Natural killer cell treated with Interleukin-12 subunit alpha and Interleukin-12 subunit beta and Interleukin-15 and Interleukin-18, amount 100 ng/mL, for 72 hours (primary cell): Measurements from ENCODE around the gene C1QL4. TPM values are rescaled to one million over a fixed set of nuclear protein-coding genes. Genes with fewer than 3 reads are reported as not detected.

Experiments
- ATAC-seq, 2 donors: fragments of 150-1000 bp; cut with Tn5 transposase in 1 of 2; sonication (Bioruptor Pico), chemical (Tn5 transposase) in 1 of 2; 2 replicates each; pipeline ENCODE4 v1.10.0; 2021
- DNase-seq: peaks from one replicate; pipeline ENCODE4 v3.0.0; 2022; ENCODE audit warnings: low spot score
- H3K27ac Mint-ChIP-seq, 2 donors: 1 replicate in 1 of 2; 2 replicates in 1 of 2; pipeline ENCODE4 v1.8.0; 2022; ENCODE audit warnings: mixed read lengths in 2 of 2, mild to moderate bottlenecking in 1 of 2, moderate library complexity in 1 of 2
- H3K27me3 Mint-ChIP-seq, 2 donors: 1 replicate in 1 of 2; 2 replicates in 1 of 2; pipeline ENCODE4 v1.8.0; 2022; ENCODE audit warnings: mixed read lengths in 2 of 2
- H3K36me3 Mint-ChIP-seq: one replicate; pipeline ENCODE4 v1.8.0; 2022; ENCODE audit warnings: mixed read lengths
- H3K4me1 Mint-ChIP-seq, 2 donors: 1 replicate in 1 of 2; 2 replicates in 1 of 2; pipeline ENCODE4 v1.8.0; 2022; ENCODE audit warnings: low read depth in 2 of 2, mixed read lengths in 2 of 2, mild to moderate bottlenecking in 1 of 2
- H3K4me3 Mint-ChIP-seq: one replicate; pipeline ENCODE4 v1.8.0; 2022; ENCODE audit warnings: mixed read lengths
- H3K9me3 Mint-ChIP-seq: 2 replicates; pipeline ENCODE4 v1.8.0; 2022; ENCODE audit warnings: mixed read lengths
- total RNA-seq, 2 donors: library from RNA; stranded (reverse); gene quantifications; one replicate each; pipeline ENCODE4 v1.2.3, GENCODE V29; 2022

The C1QL4 gene
- total RNA-seq, 2 donors from 2014 or later, result not detected

DNA sequence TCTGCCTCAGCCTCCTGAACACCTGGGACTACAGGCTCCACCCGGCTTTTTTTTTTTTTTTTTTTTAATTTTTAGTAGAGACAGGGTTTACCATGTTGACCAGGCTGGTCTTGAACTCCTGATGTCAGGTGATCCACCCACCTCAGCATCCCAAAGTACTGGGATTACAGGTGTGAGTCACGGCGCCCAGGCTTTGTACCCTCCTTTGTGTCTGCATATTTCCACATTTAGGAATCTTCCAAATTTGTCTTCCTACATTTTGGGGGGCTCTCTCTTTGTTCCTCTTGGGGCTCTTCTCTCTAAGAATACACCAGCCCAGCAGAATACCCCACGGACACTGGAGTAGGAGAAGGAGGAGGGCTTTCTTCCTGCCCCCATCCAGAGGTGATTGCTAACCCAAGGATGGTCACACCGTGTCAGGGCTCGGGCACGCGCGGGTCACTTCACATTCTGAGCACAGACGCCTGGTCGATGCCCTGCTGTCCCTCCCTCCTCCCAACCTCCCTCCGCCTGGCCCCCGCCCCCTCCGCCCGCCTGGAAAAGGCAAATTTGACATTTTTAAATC is 7.6 kb upstream of the C1QL4 start:
- DNase-seq, result no peak
- Mint-ChIP-seq H3K4me3 (no peak overlapping the region), H3K9me3 (no peaks in the 10 kb centered on the region), H3K27ac (no peak overlapping the region), H3K36me3 (no peaks in the 10 kb centered on the region), H3K4me1 (peaks cover 25 to 29% of the 10 kb centered on the region in 2 donors), H3K27me3 (peaks cover 25 to 57% of the 10 kb centered on the region in 2 donors)
- ATAC-seq, result no peak

DNA sequence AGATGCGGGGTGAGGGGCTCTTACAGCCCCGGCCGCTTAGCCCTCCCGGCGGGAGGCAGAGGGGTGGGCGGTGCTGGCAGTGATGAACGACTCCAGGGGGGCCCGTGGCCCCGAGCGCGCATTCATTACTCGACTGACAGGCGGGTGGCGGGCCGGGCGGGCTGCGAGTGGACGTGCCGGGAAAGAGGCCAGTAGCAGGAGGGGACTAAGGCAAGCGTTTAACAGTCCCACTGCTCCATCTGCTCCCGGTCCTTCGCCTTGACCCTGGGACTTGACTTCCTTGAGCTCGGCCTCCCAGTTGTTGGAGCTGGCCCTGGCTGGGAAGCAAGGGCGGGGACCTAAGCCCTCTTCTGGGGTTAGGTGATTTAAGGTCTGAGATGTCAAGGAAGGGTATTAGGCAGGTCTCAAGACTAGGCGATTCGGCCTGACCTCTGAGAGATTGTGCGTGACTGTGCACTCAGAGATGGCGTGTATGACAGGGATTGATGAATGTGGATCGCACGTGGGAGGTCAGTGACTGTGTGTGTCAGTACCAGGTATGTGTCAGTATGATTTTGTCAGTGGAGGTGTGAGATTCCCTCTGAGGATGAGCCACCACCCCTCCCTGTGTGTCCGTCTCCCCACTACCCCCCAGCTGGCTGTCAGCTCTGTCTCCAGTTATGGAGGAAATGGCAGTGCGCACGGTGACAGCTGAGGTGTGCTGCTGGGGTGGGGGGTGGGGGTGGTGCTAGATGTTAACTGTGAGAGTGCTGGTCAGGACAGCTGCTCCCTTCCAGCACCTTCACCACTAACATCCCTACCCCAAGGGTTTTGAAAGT is 6.1 kb upstream of the C1QL4 start:
- Mint-ChIP-seq H3K4me1 (peaks cover 25 to 29% of the 10 kb centered on the region in 2 donors), H3K36me3 (no peaks in the 10 kb centered on the region), H3K9me3 (no peaks in the 10 kb centered on the region), H3K27ac (no peak overlapping the region), H3K27me3 (peaks cover 29 to 56% of the 10 kb centered on the region in 2 donors), H3K4me3 (peak overlapping the region; percentile 26)
- DNase-seq (no peak), ATAC-seq (peak in 1 of 2 donors; percentile 46)

DNA sequence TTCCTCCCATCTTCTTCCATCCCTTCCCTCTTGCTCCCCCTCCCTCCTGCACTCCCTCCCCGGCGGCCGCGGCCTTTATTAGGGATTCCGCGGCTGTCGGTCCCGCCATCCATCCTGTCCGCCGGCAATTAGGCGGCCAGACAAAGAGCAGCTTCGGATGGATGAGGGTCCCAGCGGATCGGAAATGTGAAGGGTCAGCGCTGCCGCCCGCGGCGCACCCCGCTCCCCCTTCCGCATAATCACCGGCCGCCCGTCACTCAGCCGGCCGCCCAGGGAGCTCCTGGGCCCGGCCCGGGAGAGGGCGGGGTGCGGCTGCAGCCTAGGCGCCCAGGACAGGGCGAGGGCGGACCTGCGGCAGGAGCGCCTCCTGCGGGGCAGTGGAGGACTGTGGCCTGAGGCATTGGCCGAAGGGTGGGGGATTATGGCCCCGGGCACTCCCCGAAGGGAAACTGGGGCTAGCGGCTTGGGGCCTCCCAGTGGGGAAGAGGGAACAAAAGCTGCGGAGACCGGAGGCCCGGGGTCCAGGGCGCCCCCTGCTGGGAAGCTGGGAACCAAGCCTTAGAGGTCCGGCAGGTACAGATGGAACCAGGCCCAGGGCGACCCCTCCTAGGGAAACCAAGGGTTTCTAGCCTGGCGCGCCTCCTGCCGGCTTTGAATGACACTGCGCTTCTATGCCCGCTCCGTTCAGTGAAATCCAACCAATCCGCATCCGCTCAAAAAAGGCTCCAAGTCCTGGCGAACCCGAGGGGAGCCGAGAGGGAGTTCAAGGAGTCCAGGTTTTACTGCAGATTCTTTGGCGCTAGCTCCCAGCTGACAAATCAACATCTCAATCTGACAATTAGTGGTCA is 5.3 kb upstream of the C1QL4 start:
- Mint-ChIP-seq H3K4me1 (peaks cover 30 to 34% of the 10 kb centered on the region in 2 donors), H3K4me3 (peak overlapping the region; percentile 26), H3K9me3 (no peaks in the 10 kb centered on the region), H3K27me3 (peaks cover 36 to 64% of the 10 kb centered on the region in 2 donors), H3K36me3 (no peaks in the 10 kb centered on the region), H3K27ac (no peak overlapping the region)
- ATAC-seq (peak; percentile 84 to 89), DNase-seq (peak; percentile 81)

DNA sequence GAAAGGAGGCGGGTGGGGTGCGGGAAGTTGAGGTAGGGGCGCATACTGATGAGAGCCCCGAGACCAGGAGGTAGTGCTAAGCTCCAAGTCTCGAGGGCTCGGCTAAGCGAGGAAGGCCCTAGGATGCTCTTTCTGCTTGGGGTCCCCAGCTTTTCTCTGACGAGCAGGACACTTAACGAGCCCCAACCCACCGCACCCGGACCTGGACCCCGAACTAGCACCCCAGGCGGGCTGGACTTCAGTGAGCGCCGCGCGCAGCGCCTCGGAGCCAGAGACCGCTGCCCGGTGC is 4.7 kb upstream of the C1QL4 start:
- H3K27ac Mint-ChIP-seq, result no peak overlapping the region
- H3K9me3 Mint-ChIP-seq, result no peaks in the 10 kb centered on the region
- no peak overlapping the region for H3K4me3 Mint-ChIP-seq
- peaks cover 29 to 34% of the 10 kb centered on the region in 2 donors for H3K4me1 Mint-ChIP-seq
- DNase-seq (no peak), ATAC-seq (no peak)
- no peaks in the 10 kb centered on the region for H3K36me3 Mint-ChIP-seq
- peaks cover 39 to 64% of the 10 kb centered on the region in 2 donors for H3K27me3 Mint-ChIP-seq

DNA sequence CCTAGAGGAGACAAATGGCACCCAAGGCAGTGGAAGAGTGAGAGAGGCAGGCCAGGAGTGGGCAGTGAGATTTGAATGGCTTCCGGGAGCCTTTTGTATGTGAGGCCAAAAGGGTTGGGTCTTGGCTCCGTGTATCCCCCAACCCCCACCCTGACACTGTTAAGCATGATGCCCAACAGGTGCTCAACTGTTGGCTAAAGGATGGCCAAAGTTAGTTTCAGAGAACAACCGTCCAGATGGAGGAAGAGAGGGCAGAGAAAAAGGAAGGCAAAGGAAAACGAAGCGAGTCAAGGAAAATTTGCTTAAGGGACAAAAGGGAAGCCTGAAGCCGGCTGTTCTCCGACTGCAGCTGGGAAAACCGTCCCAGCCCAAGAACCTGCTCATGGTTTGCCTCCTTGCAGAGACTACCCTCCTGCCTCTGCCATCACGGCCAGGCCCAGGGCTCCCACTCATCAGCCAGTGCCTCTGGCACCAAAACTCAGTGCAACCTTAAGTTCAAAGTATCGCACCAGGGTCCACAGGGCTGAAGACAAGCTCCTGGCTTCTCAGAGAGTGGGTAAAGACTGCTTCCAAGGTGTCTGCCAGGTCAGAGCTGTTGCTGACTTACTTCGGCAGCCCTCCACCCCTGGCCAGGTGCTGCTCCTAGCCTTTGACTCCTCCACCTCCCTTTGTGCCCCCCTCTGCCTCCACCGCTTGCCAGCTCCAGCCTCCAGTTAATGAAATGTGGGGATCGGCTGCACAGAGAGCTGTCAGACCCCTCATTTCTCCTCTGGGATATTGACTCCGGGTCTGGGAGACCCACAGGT is 4.2 kb upstream of the C1QL4 start:
- DNase-seq (no peak), ATAC-seq (no peak)
- H3K36me3 Mint-ChIP-seq, result no peaks in the 10 kb centered on the region
- no peaks in the 10 kb centered on the region for H3K9me3 Mint-ChIP-seq
- H3K27ac Mint-ChIP-seq, result no peak overlapping the region
- H3K4me3 Mint-ChIP-seq, result no peak overlapping the region
- H3K27me3 Mint-ChIP-seq, result peaks cover 34 to 59% of the 10 kb centered on the region in 2 donors
- H3K4me1 Mint-ChIP-seq, result peaks cover 26 to 29% of the 10 kb centered on the region in 2 donors

DNA sequence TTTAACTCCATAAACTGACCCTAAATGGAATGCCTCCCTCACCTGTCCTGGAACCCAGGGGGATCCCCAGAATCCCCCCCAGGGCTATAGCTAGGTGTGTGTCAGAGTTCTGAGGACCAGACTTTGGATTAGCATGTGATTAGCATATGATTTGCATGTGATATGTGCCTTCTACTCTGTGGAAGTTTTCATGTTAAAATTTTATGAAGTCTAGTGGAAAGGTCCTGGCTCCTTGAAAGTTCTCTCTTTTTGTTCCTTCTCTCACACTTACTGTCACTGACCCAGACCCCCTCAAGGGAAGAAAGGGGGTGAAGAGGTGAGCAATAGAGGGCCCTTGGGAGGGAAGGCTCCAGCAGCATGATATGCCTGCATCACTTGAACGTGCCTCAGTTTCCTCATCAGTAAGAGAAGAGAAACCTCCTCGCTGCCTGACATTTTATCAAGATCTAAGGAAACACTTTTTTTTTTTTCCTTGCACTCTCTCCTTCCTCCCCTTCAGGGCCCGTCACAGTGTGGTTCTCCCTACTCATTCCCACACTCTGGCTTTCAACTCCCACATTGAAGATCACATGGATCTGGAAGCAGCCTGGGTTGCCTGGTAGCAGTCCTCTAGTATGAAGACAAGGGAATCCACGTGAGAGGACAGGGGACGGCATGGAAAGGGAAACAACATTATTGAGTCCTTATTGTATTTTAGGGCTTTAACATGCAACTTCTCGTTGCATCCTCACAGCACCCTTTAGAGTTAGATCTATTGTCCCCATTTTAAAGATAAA is 3.3 kb upstream of the C1QL4 start:
- Mint-ChIP-seq H3K36me3 (no peaks in the 10 kb centered on the region), H3K27me3 (peaks cover 40 to 59% of the 10 kb centered on the region in 2 donors), H3K27ac (no peak overlapping the region), H3K4me3 (no peak overlapping the region), H3K9me3 (no peaks in the 10 kb centered on the region), H3K4me1 (peaks cover 21 to 26% of the 10 kb centered on the region in 2 donors)
- ATAC-seq (no peak), DNase-seq (no peak)

DNA sequence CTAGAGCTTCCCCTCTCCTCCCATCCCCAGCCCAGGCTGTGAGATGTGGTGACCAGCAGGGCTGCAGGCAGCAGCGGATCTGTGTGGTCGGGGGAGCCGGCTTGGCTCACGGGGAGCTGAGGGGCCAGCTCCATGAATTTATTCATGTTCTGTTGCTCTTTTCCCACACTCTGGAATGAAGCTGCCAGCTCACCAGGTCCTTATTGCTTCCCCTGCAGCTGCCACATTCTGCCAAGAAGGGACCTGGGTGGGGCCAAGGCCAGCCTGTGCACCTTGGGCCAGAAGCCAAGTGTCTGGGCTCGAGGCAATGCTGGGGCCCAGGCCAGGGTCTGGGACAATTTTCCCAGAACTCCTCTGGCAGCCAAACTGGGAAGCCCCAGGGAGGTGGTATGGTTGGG is 2.5 kb upstream of the C1QL4 start:
- Mint-ChIP-seq H3K4me3 (no peak overlapping the region), H3K9me3 (no peaks in the 10 kb centered on the region), H3K27ac (no peak overlapping the region), H3K36me3 (no peaks in the 10 kb centered on the region), H3K27me3 (peaks cover 47 to 62% of the 10 kb centered on the region in 2 donors), H3K4me1 (peaks cover 24 to 26% of the 10 kb centered on the region in 2 donors)
- no peak for DNase-seq
- no peak for ATAC-seq

DNA sequence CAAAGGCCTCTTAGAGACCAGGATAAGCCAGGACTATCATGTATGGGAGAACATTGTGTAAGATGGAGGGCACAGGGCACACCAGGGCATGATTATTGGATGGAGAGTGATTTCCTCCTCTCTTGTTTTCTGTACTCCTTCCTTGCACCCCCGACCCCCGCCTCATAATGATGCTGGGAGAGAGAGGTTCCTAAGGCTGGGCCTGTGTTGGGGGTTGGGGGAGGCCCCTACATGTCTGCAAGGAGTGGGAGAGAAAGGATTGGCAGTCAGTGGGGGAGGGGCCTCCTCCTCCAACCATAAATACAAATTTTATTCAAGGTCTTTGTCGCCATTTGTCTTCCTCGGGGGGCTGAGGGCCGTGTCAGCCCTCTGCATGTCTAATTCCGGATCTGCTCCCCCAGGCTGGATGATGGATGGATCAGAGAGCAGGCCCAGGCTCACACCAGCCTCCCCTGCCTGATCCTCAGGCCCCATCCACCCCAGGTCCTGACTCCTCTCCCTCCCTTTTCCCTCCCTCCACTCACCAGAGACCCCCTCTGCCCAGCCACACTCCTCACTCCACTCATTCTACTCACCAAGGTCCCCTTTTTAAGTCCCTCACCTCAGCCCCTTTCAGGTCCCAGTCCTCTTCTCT is 2.0 kb upstream of the C1QL4 start:
- no peaks in the 10 kb centered on the region for H3K9me3 Mint-ChIP-seq
- no peak overlapping the region for H3K4me3 Mint-ChIP-seq
- DNase-seq, result no peak
- no peaks in the 10 kb centered on the region for H3K36me3 Mint-ChIP-seq
- no peak for ATAC-seq
- no peak overlapping the region for H3K27ac Mint-ChIP-seq
- peaks cover 23% of the 10 kb centered on the region in 2 donors for H3K4me1 Mint-ChIP-seq
- H3K27me3 Mint-ChIP-seq, result peaks cover 48 to 60% of the 10 kb centered on the region in 2 donors

DNA sequence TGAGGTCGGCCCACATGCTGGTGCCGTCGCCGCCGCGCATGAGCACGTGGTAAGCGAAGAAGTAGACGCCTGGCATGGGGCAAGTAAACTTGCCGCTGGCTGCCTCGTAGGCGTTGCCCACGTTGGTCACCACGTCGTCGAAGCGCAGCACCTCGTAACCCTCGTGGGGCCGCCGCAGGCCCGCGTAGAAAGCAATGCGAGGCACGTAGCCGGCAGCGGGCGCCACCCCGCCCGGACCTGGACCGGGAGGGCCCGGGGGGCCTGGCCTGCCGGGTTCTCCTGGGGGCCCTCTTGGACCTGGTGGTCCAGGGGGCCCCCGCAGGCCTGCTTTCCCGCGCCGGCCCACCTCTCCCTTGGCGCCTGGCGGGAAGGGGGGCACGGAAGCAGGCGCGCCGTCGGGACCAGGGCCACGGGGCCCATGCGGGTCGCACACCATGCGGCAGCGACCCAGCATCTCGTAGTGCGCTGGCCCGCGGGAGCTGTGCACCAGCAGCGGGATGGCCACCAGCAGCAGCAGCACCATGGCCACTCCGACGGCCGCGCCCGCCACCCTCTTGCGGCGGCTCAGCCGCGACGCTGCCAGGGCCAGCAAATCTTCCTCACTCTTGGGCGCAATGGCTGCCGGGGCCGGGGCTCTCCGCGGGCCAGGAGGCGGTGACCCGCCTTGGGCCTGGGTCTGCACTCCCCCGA is 888 bp downstream of the C1QL4 start:
- no peak for DNase-seq
- ATAC-seq, result no peak
- no peak overlapping the region for H3K27ac Mint-ChIP-seq
- H3K4me3 Mint-ChIP-seq, result no peak overlapping the region
- H3K27me3 Mint-ChIP-seq, result peaks cover 54 to 62% of the 10 kb centered on the region in 2 donors
- H3K4me1 Mint-ChIP-seq, result peaks cover 11 to 20% of the 10 kb centered on the region in 2 donors
- no peaks in the 10 kb centered on the region for H3K9me3 Mint-ChIP-seq
- H3K36me3 Mint-ChIP-seq, result no peaks in the 10 kb centered on the region

DNA sequence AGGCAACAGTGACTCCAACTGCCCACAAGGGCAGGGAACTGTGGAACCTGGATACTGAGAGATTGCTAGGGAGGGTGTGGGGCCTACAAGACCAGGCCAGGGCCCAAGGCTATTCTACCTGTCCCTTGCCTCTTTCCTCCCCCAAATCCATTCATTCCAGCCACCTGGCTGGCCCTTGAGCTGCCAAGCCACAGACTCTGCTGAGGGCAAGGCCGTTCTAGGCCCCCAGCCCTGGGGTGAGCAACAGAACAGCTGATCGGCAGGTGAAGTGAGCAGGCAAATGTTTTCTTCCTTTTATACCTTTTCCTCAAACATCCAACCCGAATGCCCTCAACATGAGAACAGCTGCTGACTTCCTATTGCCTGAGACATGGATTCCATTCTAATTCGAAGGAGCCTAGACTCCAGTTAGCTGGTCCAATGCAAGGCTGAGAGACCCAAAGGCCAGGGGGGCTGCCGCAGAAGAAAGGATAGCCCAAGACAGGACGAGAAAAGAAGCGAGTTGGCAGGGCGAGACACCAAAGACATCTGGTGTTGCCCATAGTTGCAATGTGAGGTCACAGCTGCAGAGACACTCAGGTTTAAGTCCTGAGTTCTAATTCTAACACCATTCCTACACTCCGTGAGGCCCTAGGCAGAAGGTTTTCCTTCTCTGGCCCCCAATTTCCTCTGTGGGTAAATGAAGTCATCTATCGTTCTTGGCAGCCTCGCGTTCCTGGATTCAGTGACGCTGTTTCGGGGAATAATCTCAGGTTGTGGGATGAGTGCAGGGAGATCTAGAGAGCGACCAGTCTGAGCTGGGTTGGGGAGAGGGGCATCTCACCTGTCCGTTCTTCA is 1.7 kb downstream of the C1QL4 start:
- Mint-ChIP-seq H3K27me3 (peaks cover 47 to 55% of the 10 kb centered on the region in 2 donors), H3K4me3 (no peak overlapping the region), H3K36me3 (no peaks in the 10 kb centered on the region), H3K27ac (no peak overlapping the region), H3K4me1 (peaks cover 11 to 20% of the 10 kb centered on the region in 2 donors), H3K9me3 (no peaks in the 10 kb centered on the region)
- DNase-seq, result no peak
- no peak for ATAC-seq

DNA sequence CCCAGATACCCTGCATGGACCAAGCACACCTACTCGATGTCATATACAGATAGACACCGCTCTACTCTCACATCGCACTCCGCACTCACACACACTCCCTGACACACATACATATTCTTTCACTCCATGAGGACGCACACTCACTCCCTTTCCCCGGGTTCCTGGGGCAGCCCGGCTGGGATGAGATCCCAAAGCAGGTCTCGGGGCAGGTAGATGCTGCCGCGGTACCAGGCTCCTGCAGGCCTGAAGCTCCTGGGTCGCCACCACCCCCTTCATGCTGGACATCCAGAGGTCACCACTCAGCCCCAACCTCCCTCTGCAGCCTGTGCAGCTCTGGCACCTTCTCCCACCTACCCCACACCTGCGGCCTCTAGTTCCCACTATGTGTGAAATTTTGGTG is 2.3 kb downstream of the C1QL4 start:
- no peaks in the 10 kb centered on the region for H3K36me3 Mint-ChIP-seq
- H3K27me3 Mint-ChIP-seq, result peaks cover 43 to 48% of the 10 kb centered on the region in 2 donors
- H3K9me3 Mint-ChIP-seq, result no peaks in the 10 kb centered on the region
- no peak for ATAC-seq
- no peak for DNase-seq
- peaks cover 11 to 20% of the 10 kb centered on the region in 2 donors for H3K4me1 Mint-ChIP-seq
- no peak overlapping the region for H3K4me3 Mint-ChIP-seq
- no peak overlapping the region for H3K27ac Mint-ChIP-seq
